PC-9 (cell line): ENCODE results near the gene CNTN4. TPM values are rescaled to one million over a fixed set of nuclear protein-coding genes. Genes with fewer than 3 reads are reported as not detected.

Experiments
- BruUV-seq: library from RNA; stranded (reverse); fragments of 400-500 nt; replicated peaks from 2 replicates; lab custom pipeline; 2021; lab: Mats Ljungman, UMichigan
- CTCF ChIA-PET: fragments of 300-600 bp; sonication (Branson Sonifier 250); formaldehyde crosslinking; loops from one replicate; lab custom pipeline; 2022; ENCODE audit warnings: antibody characterized with exemption; lab: Charles Lee
- POLR2A ChIA-PET: fragments of 300-600 bp; sonication (Branson Sonifier 250); formaldehyde crosslinking; loops from one replicate; lab custom pipeline; 2022; ENCODE audit warnings: antibody characterized with exemption; ENCODE audit not compliant: unreplicated experiment; lab: Charles Lee
- DNase-seq, 2 experiments: peaks; one replicate each; pipeline versions ENCODE4 v3.0.0 to v3.0.0-alpha.2; 2015 to 2022; ENCODE audit warnings: mixed read lengths in 1 of 2
- H2AFZ ChIP-seq: fragments of 200-600 bp; sonication (generic); 2 replicates; pipeline ENCODE4 v1.8.1; 2017; ENCODE audit warnings: antibody characterized with exemption
- H3F3A ChIP-seq: fragments of 200-600 bp; sonication (generic); 2 replicates; pipeline ENCODE4 v1.8.1; 2017; ENCODE audit warnings: antibody characterized with exemption, mild to moderate bottlenecking, low read depth; ENCODE audit not compliant: insufficient read depth
- H3K27ac ChIP-seq: fragments of 200-600 bp; sonication (generic); 2 replicates; pipeline ENCODE4 v1.6.1; 2016; ENCODE audit warnings: mixed run types
- H3K27me3 ChIP-seq: fragments of 200-600 bp; sonication (generic); 2 replicates; pipeline ENCODE4 v1.6.1; 2016; ENCODE audit warnings: low read depth, mixed run types; ENCODE audit not compliant: insufficient read depth
- H3K36me3 ChIP-seq: fragments of 200-600 bp; sonication (generic); 2 replicates; pipeline ENCODE4 v1.6.1; 2016; ENCODE audit warnings: low read depth, mixed run types
- H3K4me1 ChIP-seq: fragments of 200-600 bp; sonication (generic); replicated peaks from 2 replicates; pipeline ENCODE4 v1.6.1; 2016; ENCODE audit warnings: mixed run types; ENCODE audit not compliant: insufficient read depth
- H3K4me2 ChIP-seq: fragments of 200-600 bp; sonication (generic); 2 replicates; pipeline ENCODE4 v1.6.1; 2017; ENCODE audit warnings: mixed run types
- H3K4me3 ChIP-seq: fragments of 200-600 bp; sonication (generic); 2 replicates; pipeline ENCODE4 v1.6.1; 2016; ENCODE audit warnings: mixed run types
- H3K79me2 ChIP-seq: fragments of 200-600 bp; sonication (generic); 2 replicates; pipeline ENCODE4 v1.6.1; 2017; ENCODE audit warnings: low read depth, mixed run types
- H3K9me2 ChIP-seq: fragments of 200-600 bp; sonication (generic); 2 replicates; pipeline ENCODE4 v1.8.1; 2017; ENCODE audit warnings: mild to moderate bottlenecking; ENCODE audit not compliant: insufficient read depth
- H3K9me3 ChIP-seq: fragments of 200-600 bp; sonication (generic); 2 replicates; pipeline ENCODE4 v1.8.1; 2016; ENCODE audit warnings: low read depth; ENCODE audit not compliant: insufficient read depth
- H4K20me1 ChIP-seq: fragments of 200-600 bp; sonication (generic); 2 replicates; pipeline ENCODE4 v1.8.1; 2017; ENCODE audit not compliant: insufficient read depth
- CTCF ChIP-seq: fragments of 200-600 bp; sonication (generic); conservative IDR thresholded peaks from 2 replicates; pipeline ENCODE4 v1.6.1; 2017; ENCODE audit warnings: mixed run types, antibody characterized with exemption, mild to moderate bottlenecking, moderate library complexity
- EZH2 ChIP-seq: fragments of 200-600 bp; sonication (generic); IDR thresholded peaks from 2 replicates; pipeline ENCODE4 v1.8.0; 2017; ENCODE audit warnings: antibody characterized with exemption, low read depth
- intact Hi-C: fragments of 100-400 bp; cut with micrococcal nuclease; formaldehyde crosslinking; loops from one replicate; pipeline ENCODE4 v1.10.0; 2022; ENCODE audit not compliant: unreplicated experiment
- total RNA-seq: library from RNA; stranded (reverse); gene quantifications from 2 replicates; pipeline ENCODE4 v1.2.3, GENCODE V29; 2021

CNTN4 gene
- total RNA-seq, 1 experiment from 2014 or later: not detected

DNA sequence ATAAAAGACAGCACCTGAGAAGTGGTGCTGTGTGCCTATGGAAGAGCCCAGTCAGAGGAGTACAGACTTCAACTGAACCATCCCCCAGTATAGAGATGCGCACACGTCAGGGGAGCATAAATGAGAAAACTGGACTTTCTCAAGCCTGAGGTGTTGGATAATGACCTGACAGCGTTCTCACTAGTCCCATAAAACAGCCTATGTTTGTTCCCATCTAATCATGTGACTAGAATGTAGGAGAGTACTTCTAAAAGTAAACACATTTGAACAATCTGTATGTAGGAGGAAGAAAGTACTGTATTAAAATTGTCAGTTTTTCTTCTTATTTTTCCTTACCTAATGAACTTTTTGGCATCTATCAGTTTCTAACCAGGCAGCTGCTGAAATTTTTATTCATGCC lies 498.9 kb downstream of the CNTN4 start:
- TF ChIP-seq EZH2: no peak
- TF ChIP-seq CTCF: no peak
- Histone ChIP-seq H3K79me2 (no peaks in the 10 kb centered on the region), H3K4me3 (no peak overlapping the region), H3K9me2 (no peaks in the 10 kb centered on the region), H3K9me3 (no peaks in the 10 kb centered on the region), H3K4me1 (no peaks in the 10 kb centered on the region), H3K27ac (no peak overlapping the region), H3K36me3 (no peaks in the 10 kb centered on the region), H3K4me2 (no peak overlapping the region), H3F3A (no peaks in the 10 kb centered on the region), H4K20me1 (no peaks in the 10 kb centered on the region), H2AFZ (no peak overlapping the region), H3K27me3 (no peaks in the 10 kb centered on the region)
- intact Hi-C loops: no loop called here
- BruUV-seq: no TSS peak
- ChIA-PET CTCF (no interaction called here), POLR2A (no interaction called here)
- no peak for DNase-seq

GRCh38 chr3:2599471-2599870 lies 500.8 kb downstream of the CNTN4 start:
- Histone ChIP-seq H3K27ac (no peak overlapping the region), H3K9me3 (no peaks in the 10 kb centered on the region), H3K4me3 (no peak overlapping the region), H3K4me2 (no peak overlapping the region), H4K20me1 (no peaks in the 10 kb centered on the region), H3K36me3 (no peaks in the 10 kb centered on the region), H3K4me1 (no peaks in the 10 kb centered on the region), H3K9me2 (no peaks in the 10 kb centered on the region), H3F3A (no peaks in the 10 kb centered on the region), H2AFZ (no peak overlapping the region), H3K79me2 (no peaks in the 10 kb centered on the region), H3K27me3 (no peaks in the 10 kb centered on the region)
- BruUV-seq: no TSS peak
- intact Hi-C loops: no loop called here
- ChIA-PET CTCF (no interaction called here), POLR2A (no interaction called here)
- DNase-seq: no peak
- no peak for TF ChIP-seq EZH2
- no peak for TF ChIP-seq CTCF

DNA sequence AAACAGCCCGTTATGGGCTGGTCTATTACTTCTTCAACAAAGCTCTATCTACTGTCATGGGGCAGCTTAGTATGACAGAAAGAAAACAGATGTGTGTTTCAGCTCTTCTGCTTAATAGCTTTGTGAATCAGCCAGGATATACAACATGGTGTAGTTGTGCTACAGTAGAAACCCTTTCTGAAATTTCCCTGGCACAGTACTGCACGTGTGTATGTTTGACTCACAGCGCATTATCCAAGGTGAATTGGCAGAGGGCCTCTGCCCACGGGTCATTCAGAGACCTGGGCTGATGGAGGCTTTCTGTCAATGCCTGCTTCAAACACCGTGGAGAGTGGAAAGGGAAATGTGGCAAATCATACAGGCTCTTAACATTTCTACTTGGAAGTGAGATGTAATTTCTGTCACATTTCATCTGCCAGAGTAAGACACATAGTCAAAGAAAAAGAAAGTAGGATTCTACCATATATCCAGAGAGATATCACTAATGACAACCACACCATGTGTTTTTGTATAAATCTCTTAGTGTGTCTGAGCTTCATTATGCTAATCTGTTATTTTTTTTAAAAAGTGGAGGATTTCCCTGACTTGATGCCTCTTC lies 505.1 kb downstream of the CNTN4 start:
- no peak for DNase-seq
- Histone ChIP-seq H3K9me3 (no peaks in the 10 kb centered on the region), H3K36me3 (no peaks in the 10 kb centered on the region), H3K79me2 (no peaks in the 10 kb centered on the region), H4K20me1 (no peaks in the 10 kb centered on the region), H3K27me3 (no peaks in the 10 kb centered on the region), H3F3A (no peaks in the 10 kb centered on the region), H3K4me2 (no peak overlapping the region), H3K9me2 (no peaks in the 10 kb centered on the region), H2AFZ (no peak overlapping the region), H3K4me1 (no peaks in the 10 kb centered on the region), H3K27ac (no peak overlapping the region), H3K4me3 (no peak overlapping the region)
- no TSS peak for BruUV-seq
- intact Hi-C loops: no loop called here
- CTCF ChIA-PET: no interaction called here
- TF ChIP-seq EZH2: no peak
- no peak for TF ChIP-seq CTCF
- POLR2A ChIA-PET: no interaction called here
